Hepatic stellate cell (primary cell): ENCODE measurements around the gene INSYN2A.

ENCODE experiments used
- DNase-seq: peaks from one replicate; pipeline ENCODE4 v3.0.0; 2011; ENCODE audit warnings: low spot score

The INSYN2A gene

GRCh38 chr10:127195571-127196281, 665 bp downstream of the INSYN2A start:
- peak; percentile 50 for DNase-seq

GRCh38 chr10:127195041-127195506, 1.3 kb downstream of the INSYN2A start:
- peak; percentile 46 for DNase-seq

GRCh38 chr10:127194599-127194998, 1.8 kb downstream of the INSYN2A start:
- DNase-seq: no peak

GRCh38 chr10:127194111-127194510, 2.3 kb downstream of the INSYN2A start:
- DNase-seq: no peak

GRCh38 chr10:127193125-127193524, 3.3 kb downstream of the INSYN2A start:
- no peak for DNase-seq

GRCh38 chr10:127190427-127190826, 6.0 kb downstream of the INSYN2A start:
- DNase-seq: no peak

- no peak for DNase-seq
These were observed 7.2 kb downstream of the INSYN2A start for GRCh38 chr10:127189226-127189625.

- DNase-seq: no peak
These were observed 9.6 kb downstream of the INSYN2A start for GRCh38 chr10:127186813-127187212.

- no peak for DNase-seq
These were observed 11.8 kb downstream of the INSYN2A start for GRCh38 chr10:127184582-127184981.

- DNase-seq: no peak
These were observed 14.2 kb downstream of the INSYN2A start for GRCh38 chr10:127182161-127182560.

- DNase-seq: no peak
These were observed 16.7 kb downstream of the INSYN2A start for GRCh38 chr10:127179612-127180250.

GRCh38 chr10:127176649-127177048, 19.7 kb downstream of the INSYN2A start:
- DNase-seq: no peak

GRCh38 chr10:127175357-127176110, 20.9 kb downstream of the INSYN2A start:
- DNase-seq: no peak

GRCh38 chr10:127174866-127175265, 21.5 kb downstream of the INSYN2A start:
- no peak for DNase-seq

GRCh38 chr10:127168261-127168660, 28.1 kb downstream of the INSYN2A start:
- DNase-seq: no peak

- no peak for DNase-seq
These were observed 33.5 kb downstream of the INSYN2A start for GRCh38 chr10:127162841-127163240.

- no peak for DNase-seq
These were observed 34.9 kb downstream of the INSYN2A start for GRCh38 chr10:127161482-127161881.

- no peak for DNase-seq
These were observed 36.6 kb downstream of the INSYN2A start for GRCh38 chr10:127159648-127160245.

- DNase-seq: no peak
These were observed 37.7 kb downstream of the INSYN2A start for GRCh38 chr10:127158662-127159061.

GRCh38 chr10:127157506-127158200, 38.7 kb downstream of the INSYN2A start:
- peak; percentile 49 for DNase-seq

GRCh38 chr10:127157089-127157488, 39.3 kb downstream of the INSYN2A start:
- no peak for DNase-seq
